Measurements from ENCODE around the gene KDM5C. TPM values are rescaled to one million over a fixed set of nuclear protein-coding genes. Genes with fewer than 3 reads are reported as not detected.

The KDM5C gene
- total RNA-seq, 1 experiment from 2014 or later = 178 TPM

DNA sequence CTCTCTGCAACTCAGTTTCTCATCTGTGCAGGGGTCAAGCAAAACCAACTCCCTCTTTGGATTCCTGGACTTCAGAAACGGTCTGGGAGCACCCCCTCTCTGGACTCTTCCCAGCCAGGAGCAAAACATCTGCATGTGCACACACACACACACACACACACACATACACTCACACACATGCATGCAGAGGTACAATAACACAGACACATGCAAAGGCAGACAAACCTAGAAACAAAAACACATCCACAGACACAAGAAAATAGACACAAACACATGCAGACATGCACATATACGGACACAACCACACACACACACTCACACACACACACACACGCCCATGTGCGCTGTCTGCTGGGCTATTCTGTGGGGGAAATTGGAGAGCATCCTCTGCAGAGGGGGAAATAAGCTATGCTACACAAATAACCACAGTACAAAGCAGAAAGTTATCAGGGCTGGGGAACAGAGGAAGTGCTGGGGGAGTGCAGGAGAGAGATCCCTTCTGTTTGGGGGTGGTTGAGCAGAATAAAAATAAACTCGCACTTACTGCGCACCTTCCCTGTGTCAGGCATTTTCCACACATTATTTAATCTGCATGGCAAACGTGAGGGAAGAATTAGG, 36.5 kb upstream of the KDM5C start:
- ChIA-PET POLR2A (ENCODE audit: low non-redundant PET) (no interaction called here), CTCF (interaction anchor here (0.6 kb wide), 1 partner anchor 22 kb away, joined by 3 read pairs; no protein-coding TSS in a partner anchor)
- Histone ChIP-seq H3K36me3 (ENCODE audit: insufficient read depth, low read length, poor library complexity, severe bottlenecking) (no peaks in the 10 kb centered on the region), H3K9me3 (ENCODE audit: low read depth, low read length, poor library complexity, severe bottlenecking) (no peaks in the 10 kb centered on the region), H3K4me3 (ENCODE audit: low read depth, low read length, poor library complexity, severe bottlenecking) (no peak overlapping the region), H3K27me3 (replicated peaks; ENCODE audit: insufficient read depth, low read depth, low read length, poor library complexity) (peaks cover 4% of the 10 kb centered on the region), H3K4me1 (ENCODE audit: insufficient read depth, low read length, poor library complexity, severe bottlenecking) (peaks cover 4% of the 10 kb centered on the region), H3K27ac (ENCODE audit: low read depth, low read length, poor library complexity, severe bottlenecking) (no peak overlapping the region)
- no TSS peak for BruUV-seq (replicated peaks)
- no peak for DNase-seq (ENCODE audit: low spot score)
- no peak for TF ChIP-seq EZH2 (IDR thresholded peaks at IDR 0.05; ENCODE audit: borderline replicate concordance, low read depth, low read length, poor library complexity, severe bottlenecking)
- TF ChIP-seq, protein P1, sequence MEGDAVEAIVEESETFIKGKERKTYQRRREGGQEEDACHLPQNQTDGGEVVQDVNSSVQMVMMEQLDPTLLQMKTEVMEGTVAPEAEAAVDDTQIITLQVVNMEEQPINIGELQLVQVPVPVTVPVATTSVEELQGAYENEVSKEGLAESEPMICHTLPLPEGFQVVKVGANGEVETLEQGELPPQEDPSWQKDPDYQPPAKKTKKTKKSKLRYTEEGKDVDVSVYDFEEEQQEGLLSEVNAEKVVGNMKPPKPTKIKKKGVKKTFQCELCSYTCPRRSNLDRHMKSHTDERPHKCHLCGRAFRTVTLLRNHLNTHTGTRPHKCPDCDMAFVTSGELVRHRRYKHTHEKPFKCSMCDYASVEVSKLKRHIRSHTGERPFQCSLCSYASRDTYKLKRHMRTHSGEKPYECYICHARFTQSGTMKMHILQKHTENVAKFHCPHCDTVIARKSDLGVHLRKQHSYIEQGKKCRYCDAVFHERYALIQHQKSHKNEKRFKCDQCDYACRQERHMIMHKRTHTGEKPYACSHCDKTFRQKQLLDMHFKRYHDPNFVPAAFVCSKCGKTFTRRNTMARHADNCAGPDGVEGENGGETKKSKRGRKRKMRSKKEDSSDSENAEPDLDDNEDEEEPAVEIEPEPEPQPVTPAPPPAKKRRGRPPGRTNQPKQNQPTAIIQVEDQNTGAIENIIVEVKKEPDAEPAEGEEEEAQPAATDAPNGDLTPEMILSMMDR (conservative IDR thresholded peaks at IDR 0.05; ENCODE audit: low read depth, low read length) = no peak
- intact Hi-C loops (cut with micrococcal nuclease; ENCODE audit: unreplicated experiment) = no loop called here

DNA sequence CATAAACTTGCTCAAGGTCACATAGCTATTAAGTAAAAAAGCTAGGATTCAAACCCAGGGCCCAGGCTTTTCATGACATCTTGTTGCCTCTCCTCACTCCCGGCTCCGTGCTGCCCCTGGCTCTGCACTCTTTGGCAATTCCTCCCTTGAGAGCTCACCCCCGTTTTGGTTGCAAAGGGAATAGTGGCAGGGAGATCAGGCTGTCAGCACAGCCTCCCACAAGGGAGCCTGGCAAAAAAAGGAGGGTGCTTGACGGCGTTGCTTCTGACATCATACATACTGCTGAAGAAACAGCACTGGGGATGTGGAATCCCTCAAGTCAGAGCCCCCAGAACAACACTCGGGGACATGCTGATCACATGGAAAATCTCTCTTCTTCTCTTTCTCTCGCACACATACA, 35.8 kb upstream of the KDM5C start:
- CTCF ChIA-PET = no interaction called here
- H3K27ac ChIP-seq (ENCODE audit: low read depth, low read length, poor library complexity, severe bottlenecking) = no peak overlapping the region
- intact Hi-C loops (cut with micrococcal nuclease; ENCODE audit: unreplicated experiment) = no loop called here
- H3K27me3 ChIP-seq (replicated peaks; ENCODE audit: insufficient read depth, low read depth, low read length, poor library complexity) = peaks cover 4% of the 10 kb centered on the region
- no peak for DNase-seq (ENCODE audit: low spot score)
- H3K9me3 ChIP-seq (ENCODE audit: low read depth, low read length, poor library complexity, severe bottlenecking) = no peaks in the 10 kb centered on the region
- POLR2A ChIA-PET (ENCODE audit: low non-redundant PET) = no interaction called here
- H3K4me3 ChIP-seq (ENCODE audit: low read depth, low read length, poor library complexity, severe bottlenecking) = no peak overlapping the region
- TF ChIP-seq, protein P1 (conservative IDR thresholded peaks at IDR 0.05; ENCODE audit: low read depth, low read length) = no peak
- TF ChIP-seq EZH2 (IDR thresholded peaks at IDR 0.05; ENCODE audit: borderline replicate concordance, low read depth, low read length, poor library complexity, severe bottlenecking) = no peak
- no peaks in the 10 kb centered on the region for H3K36me3 ChIP-seq (ENCODE audit: insufficient read depth, low read length, poor library complexity, severe bottlenecking)
- BruUV-seq (replicated peaks) = no TSS peak
- peaks cover 1% of the 10 kb centered on the region for H3K4me1 ChIP-seq (ENCODE audit: insufficient read depth, low read length, poor library complexity, severe bottlenecking)

DNA sequence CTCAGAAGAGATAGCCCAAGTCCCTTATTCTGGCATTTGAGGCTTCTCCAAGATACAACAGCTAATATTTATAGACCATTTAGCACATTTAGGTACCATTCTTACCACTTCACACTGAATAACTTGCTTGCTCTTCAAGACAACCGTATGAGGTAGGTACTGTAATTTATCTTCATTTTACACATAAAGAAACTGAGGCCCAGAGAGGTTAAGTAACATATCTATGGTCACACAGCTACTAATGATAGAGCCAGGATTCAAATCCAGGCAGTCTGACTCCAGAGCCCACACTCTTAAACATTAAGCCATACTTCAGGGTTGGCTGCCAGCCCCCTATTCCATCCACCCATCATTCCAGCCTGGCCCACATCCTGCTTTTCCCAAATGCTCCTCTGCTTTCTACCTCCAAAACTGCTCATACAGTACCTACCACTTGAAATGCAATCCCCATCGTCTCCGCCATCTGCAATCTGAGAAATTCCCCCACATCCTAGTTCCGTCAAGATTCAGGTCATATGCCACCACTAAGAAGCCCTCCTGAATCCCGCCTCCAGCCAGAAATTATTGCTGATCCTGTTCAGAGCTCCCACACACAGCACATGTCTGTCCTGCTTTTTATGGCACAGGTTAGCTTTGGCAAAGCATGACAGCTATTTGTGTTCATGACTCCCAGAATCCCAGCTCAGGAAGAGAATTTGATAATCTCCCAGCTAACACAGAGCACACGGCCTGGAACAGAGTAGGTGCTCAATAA, 32.8 kb upstream of the KDM5C start:
- DNase-seq (ENCODE audit: low spot score) = no peak
- H3K4me3 ChIP-seq (ENCODE audit: low read depth, low read length, poor library complexity, severe bottlenecking) = no peak overlapping the region
- H3K9me3 ChIP-seq (ENCODE audit: low read depth, low read length, poor library complexity, severe bottlenecking) = no peaks in the 10 kb centered on the region
- ChIA-PET POLR2A (ENCODE audit: low non-redundant PET) (interaction anchor here (0.7 kb wide), 1 partner anchor 32 kb away, joined by 3 read pairs; no protein-coding TSS in a partner anchor), CTCF (no interaction called here)
- H3K36me3 ChIP-seq (ENCODE audit: insufficient read depth, low read length, poor library complexity, severe bottlenecking) = no peaks in the 10 kb centered on the region
- BruUV-seq (replicated peaks) = no TSS peak
- peaks cover 4% of the 10 kb centered on the region for H3K27me3 ChIP-seq (replicated peaks; ENCODE audit: insufficient read depth, low read depth, low read length, poor library complexity)
- H3K27ac ChIP-seq (ENCODE audit: low read depth, low read length, poor library complexity, severe bottlenecking) = no peak overlapping the region
- intact Hi-C loops (cut with micrococcal nuclease; ENCODE audit: unreplicated experiment) = no loop called here
- no peak for TF ChIP-seq EZH2 (IDR thresholded peaks at IDR 0.05; ENCODE audit: borderline replicate concordance, low read depth, low read length, poor library complexity, severe bottlenecking)
- TF ChIP-seq, protein P1 (conservative IDR thresholded peaks at IDR 0.05; ENCODE audit: low read depth, low read length) = no peak
- no peaks in the 10 kb centered on the region for H3K4me1 ChIP-seq (ENCODE audit: insufficient read depth, low read length, poor library complexity, severe bottlenecking)
